Stomach (tissue), 4 donors: ENCODE data around the gene HEBP1.

ENCODE experiments used
- EP300 ChIP-seq: sonication (generic); formaldehyde crosslinking; IDR thresholded peaks from one replicate; pipeline ENCODE4 v1.6.1; 2017; ENCODE audit warnings: antibody characterized with exemption
- POLR2A ChIP-seq, 4 donors: fragments of 450-650 bp; IDR thresholded peaks; one replicate each; pipeline ENCODE4 v1.6.1; 2016; ENCODE audit warnings: antibody characterized with exemption in 4 of 4, control low read depth in 2 of 4, mild to moderate bottlenecking in 1 of 4, moderate library complexity in 1 of 4

DNA sequence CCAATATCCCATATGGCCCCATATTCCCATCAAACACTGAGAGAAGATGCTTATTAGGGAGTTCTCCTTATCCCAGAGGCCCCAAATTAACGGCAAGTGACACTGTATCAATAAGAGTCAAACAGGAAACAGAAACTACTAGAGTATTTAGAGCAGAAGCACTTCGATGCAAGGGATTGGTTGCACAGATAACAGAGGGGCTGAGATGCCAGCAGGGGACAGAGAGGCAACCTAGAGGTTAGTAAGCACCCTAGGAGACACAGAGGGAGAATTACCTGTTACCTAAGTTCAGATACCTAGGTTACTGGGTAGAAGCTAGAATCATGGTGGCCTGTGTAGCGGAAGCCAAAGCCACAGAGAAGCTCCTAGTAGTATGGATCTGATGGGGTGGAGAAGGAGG is 2.9 kb downstream of the HEBP1 start:
- TF ChIP-seq POLR2A (IDR thresholded peaks at IDR 0.05) = no peak
- no peak for TF ChIP-seq EP300
